Left ventricle myocardium inferior (tissue), 1 donor: Measurements from ENCODE around the gene HINFP. TPM values are rescaled to one million over a fixed set of nuclear protein-coding genes. Genes with fewer than 3 reads are reported as not detected.
A peak's percentile ranks its signal among the peaks of the same experiment; 100 is the strongest.

Source experiments
- DNase-seq: peaks from one replicate; pipeline ENCODE4 v3.0.0-alpha.2; 2020
- H3K27ac ChIP-seq: fragments of 200-600 bp; replicated peaks from 2 replicates; pipeline ENCODE4 v1.8.0; 2021
- H3K27me3 ChIP-seq: fragments of 200-600 bp; 2 replicates; pipeline ENCODE4 v1.8.0; 2021; ENCODE audit warnings: low read depth
- H3K36me3 ChIP-seq: fragments of 200-600 bp; 2 replicates; pipeline ENCODE4 v1.8.0; 2021
- H3K4me1 ChIP-seq: fragments of 200-600 bp; 2 replicates; pipeline ENCODE4 v1.8.0; 2021
- H3K4me3 ChIP-seq: fragments of 200-600 bp; 2 replicates; pipeline ENCODE4 v1.8.0; 2021; ENCODE audit warnings: mild to moderate bottlenecking, moderate library complexity
- H3K9me3 ChIP-seq: fragments of 200-600 bp; replicated peaks from 2 replicates; pipeline ENCODE4 v1.8.0; 2021
- CTCF ChIP-seq: fragments of 200-600 bp; IDR thresholded peaks from 2 replicates; pipeline ENCODE4 v1.8.0; 2021; ENCODE audit warnings: antibody characterized with exemption, mild to moderate bottlenecking, borderline replicate concordance
- intact Hi-C: fragments of 100-400 bp; cut with micrococcal nuclease; formaldehyde crosslinking; loops from one replicate; pipeline ENCODE4 v1.11.0; 2022
- total RNA-seq: library from RNA; stranded (reverse); fragmentation: NEBNext Ultra II Directional; extraction: Animal tissue kit (Norgen Biotek cat#: 25700); gene quantifications from one replicate; pipeline ENCODE4 v1.2.1, GENCODE V29; 2021
- donor health status: DM: no; HTN: yes; CAD: no; lungs with severe emphysema.

HINFP gene
- total RNA-seq, 1 donor from 2014 or later: 13.9 TPM

DNA sequence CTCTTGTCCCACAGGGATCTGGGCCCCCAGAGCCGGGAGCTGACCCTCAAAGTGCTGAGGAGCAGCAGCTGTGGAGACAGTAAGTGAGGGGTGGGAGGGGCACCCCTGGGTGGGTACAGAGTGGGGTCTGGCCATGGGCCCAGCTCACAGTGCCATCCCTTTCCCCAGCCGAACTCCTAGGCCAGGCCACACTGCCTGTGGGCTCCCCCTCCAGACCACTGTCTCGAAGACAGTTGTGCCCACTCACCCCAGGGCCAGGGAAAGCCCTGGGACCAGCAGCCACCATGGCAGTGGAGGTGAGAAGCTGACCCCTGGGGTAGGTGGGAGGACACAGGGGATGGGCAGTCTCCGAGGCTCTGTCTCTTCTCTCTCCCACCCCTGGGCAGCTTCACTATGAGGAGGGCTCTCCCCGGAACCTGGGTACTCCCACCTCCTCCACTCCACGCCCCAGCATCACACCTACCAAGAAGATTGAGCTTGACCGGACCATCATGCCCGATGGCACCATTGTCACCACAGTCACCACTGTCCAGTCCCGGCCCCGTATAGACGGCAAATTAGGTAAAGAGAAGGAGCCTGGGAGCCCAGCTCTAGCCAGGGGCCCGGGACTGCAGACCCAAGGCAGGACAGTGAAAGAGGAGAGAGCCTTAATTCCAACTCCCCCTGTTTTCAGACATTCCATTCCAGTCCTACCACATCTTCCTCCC is 8.9 kb upstream of the HINFP start:
- intact Hi-C loops: no loop called here
- Histone ChIP-seq H3K36me3 (peaks cover 61% of the 10 kb centered on the region), H3K9me3 (no peaks in the 10 kb centered on the region), H3K4me1 (peaks cover 20% of the 10 kb centered on the region), H3K27me3 (no peaks in the 10 kb centered on the region), H3K27ac (no peak overlapping the region), H3K4me3 (no peak overlapping the region)
- DNase-seq: no peak
- no peak for TF ChIP-seq CTCF

- peaks cover 61% of the 10 kb centered on the region for H3K36me3 ChIP-seq
- H3K27me3 ChIP-seq: no peaks in the 10 kb centered on the region
- H3K4me1 ChIP-seq: peaks cover 7% of the 10 kb centered on the region
- intact Hi-C loops: no loop called here
- H3K4me3 ChIP-seq: no peak overlapping the region
- TF ChIP-seq CTCF: no peak
- H3K27ac ChIP-seq: no peak overlapping the region
- H3K9me3 ChIP-seq: no peaks in the 10 kb centered on the region
- DNase-seq: no peak
Observed at GRCh38 chr11:119113716-119114115, 7.7 kb upstream of the HINFP start.

DNA sequence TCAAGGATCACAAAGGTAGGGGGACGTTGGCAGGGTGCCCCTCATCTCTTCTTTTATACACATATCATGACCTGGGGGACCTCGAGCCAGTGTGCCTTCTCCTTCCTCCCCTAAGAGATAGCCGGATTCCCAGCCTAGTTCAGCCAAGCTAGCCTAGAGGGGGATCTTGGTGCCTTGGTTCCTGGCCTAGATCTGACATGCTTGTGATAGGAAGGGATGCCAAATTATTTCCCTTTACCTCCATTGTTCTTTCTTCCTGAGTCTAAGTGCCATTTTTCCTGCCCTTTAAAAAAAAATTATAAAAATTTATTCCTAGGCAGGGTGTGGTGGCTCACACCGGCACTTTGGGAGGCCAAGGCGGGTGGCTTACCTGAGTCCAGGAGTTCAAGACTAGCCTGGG is 7.0 kb upstream of the HINFP start:
- intact Hi-C loops: no loop called here
- Histone ChIP-seq H3K27me3 (no peaks in the 10 kb centered on the region), H3K4me3 (no peak overlapping the region), H3K36me3 (peaks cover 61% of the 10 kb centered on the region), H3K4me1 (peaks cover under 1% of the 10 kb centered on the region), H3K9me3 (no peaks in the 10 kb centered on the region), H3K27ac (no peak overlapping the region)
- no peak for TF ChIP-seq CTCF
- no peak for DNase-seq

- H3K9me3 ChIP-seq: no peaks in the 10 kb centered on the region
- H3K36me3 ChIP-seq: peaks cover 52% of the 10 kb centered on the region
- peak overlapping the region; percentile 4 for H3K4me3 ChIP-seq
- TF ChIP-seq CTCF: no peak
- H3K4me1 ChIP-seq: peaks cover 4% of the 10 kb centered on the region
- intact Hi-C loops: no loop called here
- peak overlapping the region; percentile 18 for H3K27ac ChIP-seq
- peak; percentile 56 for DNase-seq
- H3K27me3 ChIP-seq: no peaks in the 10 kb centered on the region
Observed at GRCh38 chr11:119115484-119116234, 5.7 kb upstream of the HINFP start.

DNA sequence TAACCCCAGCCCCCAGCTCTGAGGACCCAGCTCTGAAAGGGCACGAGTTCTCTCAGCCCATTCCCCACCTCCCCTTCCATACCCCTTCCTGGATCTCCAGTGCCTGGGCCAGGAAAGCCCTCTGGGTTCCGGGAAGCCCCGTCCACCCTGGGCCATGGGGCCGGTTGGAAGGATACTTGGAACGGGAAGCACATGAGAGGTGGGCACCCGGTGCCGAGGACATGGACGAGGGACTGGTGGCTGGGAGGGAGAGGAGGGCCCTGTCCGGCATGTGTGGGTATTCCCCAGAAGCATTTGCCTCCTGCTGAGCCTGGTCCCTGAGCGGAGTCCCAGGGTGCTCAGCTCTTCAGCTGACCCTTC is 5.2 kb upstream of the HINFP start:
- peaks cover 47% of the 10 kb centered on the region for H3K36me3 ChIP-seq
- H3K4me1 ChIP-seq: peaks cover 8% of the 10 kb centered on the region
- no peak for TF ChIP-seq CTCF
- intact Hi-C loops: no loop called here
- no peaks in the 10 kb centered on the region for H3K9me3 ChIP-seq
- peak overlapping the region; percentile 2 for H3K4me3 ChIP-seq
- no peak for DNase-seq
- H3K27me3 ChIP-seq: no peaks in the 10 kb centered on the region
- peak overlapping the region; percentile 18 for H3K27ac ChIP-seq
